PC-9 (cell line): Measurements from ENCODE around the gene TMPRSS9. TPM values are rescaled to one million over a fixed set of nuclear protein-coding genes. Genes with fewer than 3 reads are reported as not detected.

Experiments used
- BruUV-seq: library from RNA; stranded (reverse); fragments of 400-500 nt; replicated peaks from 2 replicates; lab custom pipeline; 2021; lab: Mats Ljungman, UMichigan
- CTCF ChIA-PET: fragments of 300-600 bp; sonication (Branson Sonifier 250); formaldehyde crosslinking; loops from one replicate; lab custom pipeline; 2022; ENCODE audit warnings: antibody characterized with exemption; lab: Charles Lee
- POLR2A ChIA-PET: fragments of 300-600 bp; sonication (Branson Sonifier 250); formaldehyde crosslinking; loops from one replicate; lab custom pipeline; 2022; ENCODE audit warnings: antibody characterized with exemption; ENCODE audit not compliant: unreplicated experiment; lab: Charles Lee
- DNase-seq, 2 experiments: peaks; one replicate each; pipeline versions ENCODE4 v3.0.0 to v3.0.0-alpha.2; 2015 to 2022; ENCODE audit warnings: mixed read lengths in 1 of 2
- H2AFZ ChIP-seq: fragments of 200-600 bp; sonication (generic); 2 replicates; pipeline ENCODE4 v1.8.1; 2017; ENCODE audit warnings: antibody characterized with exemption
- H3F3A ChIP-seq: fragments of 200-600 bp; sonication (generic); 2 replicates; pipeline ENCODE4 v1.8.1; 2017; ENCODE audit warnings: antibody characterized with exemption, mild to moderate bottlenecking, low read depth; ENCODE audit not compliant: insufficient read depth
- H3K27ac ChIP-seq: fragments of 200-600 bp; sonication (generic); 2 replicates; pipeline ENCODE4 v1.6.1; 2016; ENCODE audit warnings: mixed run types
- H3K27me3 ChIP-seq: fragments of 200-600 bp; sonication (generic); 2 replicates; pipeline ENCODE4 v1.6.1; 2016; ENCODE audit warnings: low read depth, mixed run types; ENCODE audit not compliant: insufficient read depth
- H3K36me3 ChIP-seq: fragments of 200-600 bp; sonication (generic); 2 replicates; pipeline ENCODE4 v1.6.1; 2016; ENCODE audit warnings: low read depth, mixed run types
- H3K4me1 ChIP-seq: fragments of 200-600 bp; sonication (generic); replicated peaks from 2 replicates; pipeline ENCODE4 v1.6.1; 2016; ENCODE audit warnings: mixed run types; ENCODE audit not compliant: insufficient read depth
- H3K4me2 ChIP-seq: fragments of 200-600 bp; sonication (generic); 2 replicates; pipeline ENCODE4 v1.6.1; 2017; ENCODE audit warnings: mixed run types
- H3K4me3 ChIP-seq: fragments of 200-600 bp; sonication (generic); 2 replicates; pipeline ENCODE4 v1.6.1; 2016; ENCODE audit warnings: mixed run types
- H3K79me2 ChIP-seq: fragments of 200-600 bp; sonication (generic); 2 replicates; pipeline ENCODE4 v1.6.1; 2017; ENCODE audit warnings: low read depth, mixed run types
- H3K9me2 ChIP-seq: fragments of 200-600 bp; sonication (generic); 2 replicates; pipeline ENCODE4 v1.8.1; 2017; ENCODE audit warnings: mild to moderate bottlenecking; ENCODE audit not compliant: insufficient read depth
- H3K9me3 ChIP-seq: fragments of 200-600 bp; sonication (generic); 2 replicates; pipeline ENCODE4 v1.8.1; 2016; ENCODE audit warnings: low read depth; ENCODE audit not compliant: insufficient read depth
- H4K20me1 ChIP-seq: fragments of 200-600 bp; sonication (generic); 2 replicates; pipeline ENCODE4 v1.8.1; 2017; ENCODE audit not compliant: insufficient read depth
- EZH2 ChIP-seq: fragments of 200-600 bp; sonication (generic); IDR thresholded peaks from 2 replicates; pipeline ENCODE4 v1.8.0; 2017; ENCODE audit warnings: antibody characterized with exemption, low read depth
- intact Hi-C: fragments of 100-400 bp; cut with micrococcal nuclease; formaldehyde crosslinking; loops from one replicate; pipeline ENCODE4 v1.10.0; 2022; ENCODE audit not compliant: unreplicated experiment
- microRNA-seq: library from miRNA; unstranded; fragments of <30 nt; microRNA quantifications from one replicate; pipeline ENCODE4 v1.2.0, GENCODE V29; 2021; ENCODE audit warnings: borderline number of aligned reads, borderline replicate concordance
- total RNA-seq: library from RNA; stranded (reverse); gene quantifications from 2 replicates; pipeline ENCODE4 v1.2.3, GENCODE V29; 2021
- TF ChIP-seq, protein P1 (sequence below): fragments of 200-600 bp; sonication (generic); conservative IDR thresholded peaks from 2 replicates; pipeline ENCODE4 v1.6.1; 2017; ENCODE audit warnings: mixed run types, antibody characterized with exemption, mild to moderate bottlenecking, moderate library complexity

The TMPRSS9 gene
- total RNA-seq, 1 experiment from 2014 or later = 0.20 TPM

DNA sequence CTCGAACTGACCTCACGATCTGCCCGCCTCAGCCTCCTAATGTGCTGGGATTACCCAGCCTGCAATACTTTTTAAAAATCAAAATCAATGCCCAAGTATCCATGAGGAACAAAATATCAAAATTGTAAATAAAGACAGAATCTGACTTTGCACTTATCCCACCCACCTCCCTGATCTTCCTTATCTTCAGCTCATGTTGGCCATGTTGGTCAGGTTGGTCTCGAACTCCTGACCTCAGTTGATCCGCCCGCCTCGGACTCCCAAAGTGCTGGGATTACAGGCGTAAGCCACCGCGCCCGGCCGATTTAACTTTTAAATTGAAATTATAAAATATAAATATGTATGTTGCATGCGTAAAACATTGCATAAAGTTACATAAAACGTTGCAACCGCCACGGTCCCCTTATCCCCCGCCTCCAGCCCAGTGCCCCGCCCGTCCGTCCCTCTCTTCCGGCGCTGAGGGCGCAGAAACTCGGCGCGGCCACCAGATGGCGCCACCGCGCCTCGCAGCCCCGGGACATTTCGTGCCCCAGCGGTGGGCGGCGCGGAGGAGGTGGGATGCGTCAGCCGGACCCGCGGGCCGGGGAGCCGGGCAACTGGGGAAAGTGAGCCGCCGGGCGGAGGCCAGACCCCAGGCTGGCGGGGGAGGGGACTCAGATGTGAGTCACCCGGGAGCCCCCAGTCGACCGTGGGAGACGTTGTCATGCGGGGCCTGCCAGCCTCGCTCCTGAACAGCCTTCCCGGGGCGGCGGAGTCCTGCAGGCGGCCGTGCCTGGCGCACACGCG lies 114.4 kb downstream of the TMPRSS9 start:
- Histone ChIP-seq H3K79me2 (peaks cover 26% of the 10 kb centered on the region), H3K9me2 (no peaks in the 10 kb centered on the region), H3K4me2 (peak overlapping the region; percentile 90), H3K4me3 (peak overlapping the region; percentile 77; the same call in 1 of the 2 replicates), H3K36me3 (no peaks in the 10 kb centered on the region), H3K4me1 (peaks cover 11% of the 10 kb centered on the region), H3K9me3 (no peaks in the 10 kb centered on the region), H3K27me3 (no peaks in the 10 kb centered on the region), H3K27ac (peak overlapping the region; percentile 45; the same call in 1 of the 2 replicates), H4K20me1 (peaks cover 11% of the 10 kb centered on the region; the same call in 1 of the 2 replicates), H2AFZ (no peak overlapping the region), H3F3A (peaks cover 24% of the 10 kb centered on the region; the same call in 1 of the 2 replicates)
- no TSS peak for BruUV-seq
- TF ChIP-seq, protein P1, sequence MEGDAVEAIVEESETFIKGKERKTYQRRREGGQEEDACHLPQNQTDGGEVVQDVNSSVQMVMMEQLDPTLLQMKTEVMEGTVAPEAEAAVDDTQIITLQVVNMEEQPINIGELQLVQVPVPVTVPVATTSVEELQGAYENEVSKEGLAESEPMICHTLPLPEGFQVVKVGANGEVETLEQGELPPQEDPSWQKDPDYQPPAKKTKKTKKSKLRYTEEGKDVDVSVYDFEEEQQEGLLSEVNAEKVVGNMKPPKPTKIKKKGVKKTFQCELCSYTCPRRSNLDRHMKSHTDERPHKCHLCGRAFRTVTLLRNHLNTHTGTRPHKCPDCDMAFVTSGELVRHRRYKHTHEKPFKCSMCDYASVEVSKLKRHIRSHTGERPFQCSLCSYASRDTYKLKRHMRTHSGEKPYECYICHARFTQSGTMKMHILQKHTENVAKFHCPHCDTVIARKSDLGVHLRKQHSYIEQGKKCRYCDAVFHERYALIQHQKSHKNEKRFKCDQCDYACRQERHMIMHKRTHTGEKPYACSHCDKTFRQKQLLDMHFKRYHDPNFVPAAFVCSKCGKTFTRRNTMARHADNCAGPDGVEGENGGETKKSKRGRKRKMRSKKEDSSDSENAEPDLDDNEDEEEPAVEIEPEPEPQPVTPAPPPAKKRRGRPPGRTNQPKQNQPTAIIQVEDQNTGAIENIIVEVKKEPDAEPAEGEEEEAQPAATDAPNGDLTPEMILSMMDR = peak; percentile 82
- TF ChIP-seq EZH2 = no peak
- intact Hi-C loops = loop anchor here (1.0 kb wide), 3 partner anchors 105 to 163 kb away; no protein-coding TSS in a partner anchor
- CTCF ChIA-PET = interaction anchor here (0.6 kb wide), 1 partner anchor 50 kb away, joined by 5 read pairs; no protein-coding TSS in a partner anchor
- POLR2A ChIA-PET = no interaction called here
- DNase-seq = peak; percentile 64 to 86

DNA sequence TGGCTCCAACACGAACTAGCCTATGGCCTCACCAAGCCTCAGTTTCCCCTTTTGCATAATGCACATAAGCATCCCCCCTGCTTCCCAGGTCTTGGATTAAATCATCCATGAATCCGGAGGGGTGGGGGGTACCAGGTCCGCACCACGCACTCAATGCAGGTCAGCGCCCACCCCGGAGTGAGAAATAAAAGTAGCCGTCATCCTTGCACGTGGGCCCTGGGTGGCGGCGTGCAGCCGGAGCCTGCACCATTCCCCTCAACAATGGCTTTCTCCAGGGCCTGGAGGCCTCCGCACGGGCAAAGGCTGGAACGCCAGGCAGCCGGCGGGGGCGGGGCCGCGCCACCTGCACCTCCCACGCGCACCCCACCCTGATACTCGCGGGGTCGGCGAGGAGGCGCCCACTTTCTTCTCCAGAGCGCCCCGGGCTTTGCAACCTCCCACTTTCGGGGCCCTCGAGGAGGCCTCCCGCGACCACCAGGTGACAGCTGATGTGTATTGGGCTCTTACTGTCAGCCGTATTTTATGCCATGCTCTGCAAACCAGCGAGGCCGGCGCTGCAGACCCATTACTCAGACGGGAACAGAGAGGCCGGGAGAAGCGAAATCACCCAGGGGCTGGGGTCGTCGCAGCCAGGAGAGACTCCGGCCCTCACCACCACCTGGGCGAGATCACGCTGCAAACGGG lies 115.1 kb downstream of the TMPRSS9 start:
- peak overlapping the region; percentile 45; the same call in 1 of the 2 replicates for H3K27ac ChIP-seq
- TF ChIP-seq, protein P1 = no peak
- no peak for TF ChIP-seq EZH2
- intact Hi-C loops = loop anchor here (1.0 kb wide), 1 partner anchor 104 kb away; no protein-coding TSS in a partner anchor
- H3F3A ChIP-seq = peaks cover 22% of the 10 kb centered on the region; the same call in 1 of the 2 replicates
- H3K4me3 ChIP-seq = peak overlapping the region; percentile 77; the same call in 1 of the 2 replicates
- POLR2A ChIA-PET = interaction anchor here (0.5 to 3.6 kb wide), 16 partner anchors 14 to 571 kb away, joined by 3 to 33 read pairs (median 5); no protein-coding TSS in a partner anchor
- BruUV-seq = no TSS peak
- no peaks in the 10 kb centered on the region for H3K36me3 ChIP-seq
- CTCF ChIA-PET = interaction anchor here (1.2 kb wide), 1 partner anchor 104 kb away, joined by 8 read pairs; no protein-coding TSS in a partner anchor
- peaks cover 11% of the 10 kb centered on the region; the same call in 1 of the 2 replicates for H4K20me1 ChIP-seq
- H3K27me3 ChIP-seq = no peaks in the 10 kb centered on the region
- no peaks in the 10 kb centered on the region for H3K9me2 ChIP-seq
- peaks cover 11% of the 10 kb centered on the region for H3K4me1 ChIP-seq
- no peak overlapping the region for H2AFZ ChIP-seq
- no peaks in the 10 kb centered on the region for H3K9me3 ChIP-seq
- peak in 1 of 2 experiments; percentile 57 for DNase-seq
- H3K4me2 ChIP-seq = peak overlapping the region; percentile 90
- peaks cover 26% of the 10 kb centered on the region for H3K79me2 ChIP-seq

Small RNAs within 50 kb of the gene (microRNA-seq; reads per million reads assigned to microRNA genes)
- not detected for gene MIR7108

Other genes with a start within 250 kb of the TMPRSS9 start
- gene AP3D1, start 208.7 kb upstream of the TMPRSS9 start, total RNA-seq = 75.5 and 87.2 TPM in 2 replicates
- 16.0 and 23.9 TPM in 2 replicates for gene DOT1L, start 196.3 kb upstream of the TMPRSS9 start, total RNA-seq
- gene PLEKHJ1, start 123.9 kb upstream of the TMPRSS9 start, total RNA-seq = 38.6 and 45.9 TPM in 2 replicates
- gene SF3A2, start 123.4 kb upstream of the TMPRSS9 start, total RNA-seq = 73.5 and 83.0 TPM in 2 replicates
- gene AMH, start 110.9 kb upstream of the TMPRSS9 start, total RNA-seq = 6.9 and 8.1 TPM in 2 replicates
- 1.1 and 1.4 TPM in 2 replicates for gene JSRP1, start 103.8 kb upstream of the TMPRSS9 start, total RNA-seq
- gene PEAK3, start 78.1 kb upstream of the TMPRSS9 start, total RNA-seq = not detected in 2 replicates
- 0.18 TPM in 1 of 2 replicates, not detected in the other for gene LINGO3, start 52.1 kb upstream of the TMPRSS9 start, total RNA-seq
- 80.2 and 83.4 TPM in 2 replicates for gene LSM7, start 31.7 kb upstream of the TMPRSS9 start, total RNA-seq
- 49.6 and 64.1 TPM in 2 replicates for gene SPPL2B, start 31.6 kb upstream of the TMPRSS9 start, total RNA-seq
- gene TIMM13, start 67.3 kb downstream of the TMPRSS9 start, total RNA-seq = 80.0 and 81.9 TPM in 2 replicates
- gene LMNB2, start 96.7 kb downstream of the TMPRSS9 start, total RNA-seq = 109 and 114 TPM in 2 replicates
- gene GADD45B, start 115.9 kb downstream of the TMPRSS9 start, total RNA-seq = 24.7 and 35.5 TPM in 2 replicates